Neural cell (in vitro differentiated cells): Measurements from ENCODE around the gene SEZ6L2. TPM values are rescaled to one million over a fixed set of nuclear protein-coding genes. Genes with fewer than 3 reads are reported as not detected.

Experiments used
- H2AFZ ChIP-seq: fragments of 200-600, 300-800 bp; sonication (generic), shearing (Covaris generic); 2 replicates; pipeline ENCODE4 v1.6.0; 2014; ENCODE audit warnings: low read depth, mild to moderate bottlenecking, antibody characterized with exemption, low read length, moderate library complexity
- H3F3A ChIP-seq: fragments of 200-600 bp; shearing (Covaris generic); 2 replicates; pipeline ENCODE4 v1.6.1; 2016; ENCODE audit warnings: mild to moderate bottlenecking, moderate library complexity, mixed read lengths, antibody characterized with exemption, low read length; ENCODE audit not compliant: insufficient read depth, poor library complexity, severe bottlenecking
- H3K27ac ChIP-seq: fragments of 200-600, 300-800 bp; sonication (generic), shearing (Covaris generic); 2 replicates; pipeline ENCODE4 v1.5.1; 2014; ENCODE audit warnings: mild to moderate bottlenecking, low read length, moderate library complexity
- H3K27me3 ChIP-seq: fragments of 300-800, 200-600 bp; sonication (generic), shearing (Covaris generic); 2 replicates; pipeline ENCODE4 v1.6.0; 2014; ENCODE audit warnings: mild to moderate bottlenecking, low read depth, low read length, moderate library complexity; ENCODE audit not compliant: insufficient read depth
- H3K36me3 ChIP-seq: fragments of 300-800, 200-600 bp; sonication (generic), shearing (Covaris generic); 2 replicates; pipeline ENCODE4 v1.5.1; 2014; ENCODE audit warnings: mild to moderate bottlenecking, antibody characterized with exemption, low read length, moderate library complexity; ENCODE audit not compliant: insufficient read depth
- H3K4me2 ChIP-seq: fragments of 300-800, 200-600 bp; sonication (generic), shearing (Covaris generic); 2 replicates; pipeline ENCODE4 v1.6.0; 2014; ENCODE audit warnings: mild to moderate bottlenecking, low read length
- H3K4me3 ChIP-seq: fragments of 300-800, 200-600 bp; sonication (generic), shearing (Covaris generic); 2 replicates; pipeline ENCODE4 v1.5.1; 2014; ENCODE audit warnings: mild to moderate bottlenecking, low read length, moderate library complexity
- H3K79me2 ChIP-seq: fragments of 200-600 bp; shearing (Covaris generic); replicated peaks from 2 replicates; pipeline ENCODE4 v1.6.0; 2014; ENCODE audit warnings: mild to moderate bottlenecking, low read length, moderate library complexity; ENCODE audit not compliant: insufficient read depth
- H3K9ac ChIP-seq: fragments of 300-800, 200-600 bp; sonication (generic), shearing (Covaris generic); 2 replicates; pipeline ENCODE4 v1.6.1; 2016; ENCODE audit warnings: mild to moderate bottlenecking, low read length, mixed read lengths
- H3K9me2 ChIP-seq: fragments of 200-600 bp; shearing (Covaris generic); 2 replicates; pipeline ENCODE4 v1.6.1; 2016; ENCODE audit warnings: mild to moderate bottlenecking, low read length, mixed read lengths; ENCODE audit not compliant: insufficient read depth
- H3K9me3 ChIP-seq: fragments of 200-600, 300-800 bp; sonication (generic), shearing (Covaris generic); 2 replicates; pipeline ENCODE4 v1.6.1; 2016; ENCODE audit warnings: mild to moderate bottlenecking, mixed run types, low read length, moderate library complexity, mixed read lengths
- H4K20me1 ChIP-seq: fragments of 200-600 bp; shearing (Covaris generic); 2 replicates; pipeline ENCODE4 v1.6.1; 2016; ENCODE audit warnings: mild to moderate bottlenecking, mixed run types; ENCODE audit not compliant: insufficient read depth
- CTCF ChIP-seq: fragments of 450-650 bp; IDR thresholded peaks from 2 replicates; pipeline ENCODE4 v1.5.1; 2014; ENCODE audit warnings: antibody characterized with exemption, mild to moderate bottlenecking, moderate library complexity; ENCODE audit not compliant: poor library complexity, severe bottlenecking
- EP300 ChIP-seq: fragments of 450-650 bp; conservative IDR thresholded peaks from 2 replicates; pipeline ENCODE4 v1.6.1; 2014; ENCODE audit warnings: antibody characterized with exemption, mild to moderate bottlenecking, moderate library complexity; ENCODE audit not compliant: poor library complexity, severe bottlenecking
- EZH2 ChIP-seq: fragments of 200-600, 300-800 bp; shearing (Covaris generic), sonication (generic); IDR thresholded peaks from 2 replicates; pipeline ENCODE4 v1.6.1; 2014; ENCODE audit warnings: antibody characterized with exemption, low read length, borderline replicate concordance, mild to moderate bottlenecking; ENCODE audit not compliant: insufficient read depth, poor library complexity, severe bottlenecking
- MXI1 ChIP-seq: fragments of 450-650 bp; conservative IDR thresholded peaks from 2 replicates; pipeline ENCODE4 v1.6.1; 2014; ENCODE audit warnings: antibody characterized with exemption, mild to moderate bottlenecking; ENCODE audit not compliant: poor library complexity, severe bottlenecking
- POLR2AphosphoS5 ChIP-seq: IDR thresholded peaks from 2 replicates; pipeline ENCODE4 v1.6.1; 2012
- RAD21 ChIP-seq: fragments of 450-650 bp; conservative IDR thresholded peaks from 2 replicates; pipeline ENCODE4 v1.6.1; 2014; ENCODE audit warnings: antibody characterized with exemption, mild to moderate bottlenecking, moderate library complexity
- SMC3 ChIP-seq: fragments of 450-650 bp; conservative IDR thresholded peaks from 2 replicates; pipeline ENCODE4 v1.6.1; 2014; ENCODE audit warnings: antibody characterized with exemption, mild to moderate bottlenecking, moderate library complexity; ENCODE audit not compliant: poor library complexity
- TAF1 ChIP-seq: IDR thresholded peaks from 2 replicates; pipeline ENCODE4 v1.6.1; 2012; ENCODE audit warnings: low read depth
- polyA plus RNA-seq: library from polyadenylated mRNA; depleted of rRNA; stranded (reverse); fragments of >200 nt; gene quantifications from 2 replicates; pipeline ENCODE4 v1.2.3, GENCODE V29; 2014
- TF ChIP-seq, protein P1 (sequence below): IDR thresholded peaks from 2 replicates; pipeline ENCODE4 v1.6.1; 2012; ENCODE audit warnings: borderline replicate concordance

The SEZ6L2 gene
- polyA plus RNA-seq, 1 donor from 2014 or later, result 48.8 TPM

- Histone ChIP-seq H3K27me3 (no peaks in the 10 kb centered on the region), H2AFZ (no peak overlapping the region), H3K9me3 (no peaks in the 10 kb centered on the region), H3K9me2 (no peaks in the 10 kb centered on the region), H3K79me2 (no peaks in the 10 kb centered on the region), H3K9ac (no peak overlapping the region), H3K27ac (no peak overlapping the region), H4K20me1 (no peaks in the 10 kb centered on the region), H3K4me2 (no peak overlapping the region), H3K4me3 (no peak overlapping the region), H3K36me3 (no peaks in the 10 kb centered on the region), H3F3A (no peaks in the 10 kb centered on the region)
- TF ChIP-seq CTCF (no peak), POLR2AphosphoS5 (no peak), EZH2 (no peak), RAD21 (no peak), EP300 (no peak), SMC3 (no peak), MXI1 (no peak), TAF1 (no peak)
- TF ChIP-seq, protein P1, sequence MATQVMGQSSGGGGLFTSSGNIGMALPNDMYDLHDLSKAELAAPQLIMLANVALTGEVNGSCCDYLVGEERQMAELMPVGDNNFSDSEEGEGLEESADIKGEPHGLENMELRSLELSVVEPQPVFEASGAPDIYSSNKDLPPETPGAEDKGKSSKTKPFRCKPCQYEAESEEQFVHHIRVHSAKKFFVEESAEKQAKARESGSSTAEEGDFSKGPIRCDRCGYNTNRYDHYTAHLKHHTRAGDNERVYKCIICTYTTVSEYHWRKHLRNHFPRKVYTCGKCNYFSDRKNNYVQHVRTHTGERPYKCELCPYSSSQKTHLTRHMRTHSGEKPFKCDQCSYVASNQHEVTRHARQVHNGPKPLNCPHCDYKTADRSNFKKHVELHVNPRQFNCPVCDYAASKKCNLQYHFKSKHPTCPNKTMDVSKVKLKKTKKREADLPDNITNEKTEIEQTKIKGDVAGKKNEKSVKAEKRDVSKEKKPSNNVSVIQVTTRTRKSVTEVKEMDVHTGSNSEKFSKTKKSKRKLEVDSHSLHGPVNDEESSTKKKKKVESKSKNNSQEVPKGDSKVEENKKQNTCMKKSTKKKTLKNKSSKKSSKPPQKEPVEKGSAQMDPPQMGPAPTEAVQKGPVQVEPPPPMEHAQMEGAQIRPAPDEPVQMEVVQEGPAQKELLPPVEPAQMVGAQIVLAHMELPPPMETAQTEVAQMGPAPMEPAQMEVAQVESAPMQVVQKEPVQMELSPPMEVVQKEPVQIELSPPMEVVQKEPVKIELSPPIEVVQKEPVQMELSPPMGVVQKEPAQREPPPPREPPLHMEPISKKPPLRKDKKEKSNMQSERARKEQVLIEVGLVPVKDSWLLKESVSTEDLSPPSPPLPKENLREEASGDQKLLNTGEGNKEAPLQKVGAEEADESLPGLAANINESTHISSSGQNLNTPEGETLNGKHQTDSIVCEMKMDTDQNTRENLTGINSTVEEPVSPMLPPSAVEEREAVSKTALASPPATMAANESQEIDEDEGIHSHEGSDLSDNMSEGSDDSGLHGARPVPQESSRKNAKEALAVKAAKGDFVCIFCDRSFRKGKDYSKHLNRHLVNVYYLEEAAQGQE, result no peak
These were observed 68.6 kb downstream of the SEZ6L2 start for GRCh38 chr16:29830774-29831173.

DNA sequence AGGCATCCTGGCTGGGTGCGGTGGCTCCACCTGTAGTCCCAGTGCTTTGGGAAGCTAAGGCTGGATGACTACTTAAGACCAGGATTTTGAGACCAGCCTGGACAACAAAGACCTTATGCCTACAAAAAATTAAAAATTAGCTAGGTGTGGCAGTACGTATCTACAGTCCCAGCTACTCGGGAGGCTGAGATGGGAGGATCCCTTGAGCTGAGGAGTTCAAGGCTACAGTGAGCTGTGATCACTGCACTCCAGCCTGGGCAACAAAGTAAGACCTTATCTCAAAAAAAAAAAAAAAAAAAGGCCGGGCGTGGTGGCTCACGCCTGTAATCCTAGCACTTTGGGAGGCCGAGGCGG is 73.0 kb downstream of the SEZ6L2 start:
- TF ChIP-seq CTCF, result no peak
- TF ChIP-seq, protein P1, result no peak
- no peak for TF ChIP-seq SMC3
- no peak for TF ChIP-seq POLR2AphosphoS5
- no peak for TF ChIP-seq MXI1
- no peak for TF ChIP-seq RAD21
- TF ChIP-seq TAF1, result no peak
- Histone ChIP-seq H4K20me1 (no peaks in the 10 kb centered on the region), H2AFZ (no peak overlapping the region), H3K36me3 (no peaks in the 10 kb centered on the region), H3K4me3 (no peak overlapping the region), H3K9me3 (no peaks in the 10 kb centered on the region), H3K9ac (no peak overlapping the region), H3F3A (no peaks in the 10 kb centered on the region), H3K27ac (no peak overlapping the region), H3K79me2 (no peaks in the 10 kb centered on the region), H3K9me2 (no peaks in the 10 kb centered on the region), H3K27me3 (no peaks in the 10 kb centered on the region), H3K4me2 (no peak overlapping the region)
